Pancreas (tissue), 10 donors: ENCODE results near the gene APBB2. TPM values are rescaled to one million over a fixed set of nuclear protein-coding genes. Genes with fewer than 3 reads are reported as not detected.

ENCODE experiments used
- ATAC-seq, 4 donors: fragments of 200-7000 bp; cut with Tn5 transposase; one replicate each; pipeline versions ENCODE4 v1.8.0 to v1.9.1; 2020; ENCODE audit warnings: mild to moderate bottlenecking in 4 of 4, moderate library complexity in 4 of 4
- DNase-seq, 6 donors: peaks; one replicate each; pipeline ENCODE4 v3.0.0-alpha.2; 2020
- FAIRE-seq: peaks from 2 replicates; lab custom pipeline; 2012; peaks lifted over from hg19 to GRCh38; lab: Jason Lieb, UNC
- H3K27ac ChIP-seq, 4 donors: fragments of 200-600 bp; sonication (generic); 1 replicate in 3 of 4; 2 replicates in 1 of 4; pipeline versions ENCODE4 v1.5.0 to v1.8.0; 2020
- H3K27me3 ChIP-seq, 4 donors: fragments of 200-600 bp; one replicate each; pipeline ENCODE4 v1.8.0; 2021
- H3K36me3 ChIP-seq, 3 donors: fragments of 200-600 bp; sonication (generic) in 1 of 3; one replicate each; pipeline versions ENCODE4 v1.5.0 to v1.8.0; 2020 to 2021
- H3K4me1 ChIP-seq, 3 donors: fragments of 200-600 bp; one replicate each; pipeline ENCODE4 v1.8.0; 2021
- H3K4me3 ChIP-seq, 4 donors: fragments of 200-600 bp; sonication (generic) in 2 of 4; one replicate each; pipeline versions ENCODE4 v1.5.0 to v1.8.0; 2020 to 2021
- H3K9me3 ChIP-seq, 4 donors: fragments of 200-600 bp; one replicate each; pipeline ENCODE4 v1.8.0; 2021
- WGBS, 2 donors: extraction: QIAGEN DNeasy Blood & Tissue Kit; methylation state at CpG; one replicate each; pipeline ENCODE4 v1.1.7; 2013; 5-methylcytosine and 5-hydroxymethylcytosine counted together
- intact Hi-C, 3 donors: fragments of 100-400 bp; cut with DNase I; formaldehyde crosslinking; loops; one replicate each; pipeline versions ENCODE4 v1.11.1 to v1.14.2; 2022
- polyA plus RNA-seq, 2 donors: library from polyadenylated mRNA; stranded (reverse); fragments of 200-250 nt; gene quantifications; one replicate each; pipeline ENCODE4 v1.2.3, GENCODE V29; 2013
- total RNA-seq, 6 donors: library from RNA; stranded (reverse); fragmentation: NEBNext Ultra II Directional in 4 of 6; extraction: Animal tissue kit (Norgen Biotek cat#: 25700) in 4 of 6; gene quantifications; one replicate each; pipeline versions ENCODE4 v1.2.1 to v1.2.4, GENCODE V29; 2021 to 2023
- TF ChIP-seq, protein P1 (sequence below), 4 donors: fragments of 200-600 bp; sonication (generic) in 3 of 4; IDR thresholded peaks; one replicate each; pipeline versions ENCODE4 v1.5.0 to v1.8.0; 2021; ENCODE audit warnings: antibody characterized with exemption in 4 of 4
- donor health status: healthy with polysubstance abuse.
- donor health status: DM: no; HTN: no; CAD: no; lungs with moderate emphysema.
- donor health status: DM: no; HTN: no; CAD: no.
- donor health status: control.
- donor health status: control.
- donor health status: Bipolar disorder and iron deficiency.
- donor health status: DM: yes; HTN: yes; CAD: no.
- donor health status: DM: no; HTN: no; CAD: no.
- donor health status: DM: no; HTN: no; CAD: no.
- donor health status: DM: yes; HTN: yes; CAD: no.

APBB2 gene
- total and polyA plus RNA-seq, 8 donors: 9.1 to 21.6 (median 11.5) TPM

DNA sequence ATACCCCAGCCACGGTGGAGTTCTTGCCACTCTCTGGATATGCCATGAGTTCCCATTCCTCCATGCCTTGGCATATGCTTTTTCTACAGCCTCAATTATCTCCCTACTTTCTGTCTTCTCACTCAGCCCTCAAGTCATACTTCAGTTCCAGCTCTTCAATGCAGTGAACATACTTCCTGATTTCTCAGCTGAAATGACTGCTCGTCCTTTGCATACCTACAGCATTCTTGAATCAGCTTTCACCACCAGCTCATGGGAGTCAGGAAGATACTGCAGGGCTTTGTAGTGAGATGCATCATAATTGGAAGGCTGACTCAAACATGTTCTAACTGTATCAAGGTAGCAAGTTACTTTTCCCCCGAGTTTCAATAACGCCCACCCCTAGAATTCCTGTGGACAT, 118.4 kb downstream of the APBB2 start:
- intact Hi-C loops: no loop called here
- no peaks in the 10 kb centered on the region for H3K4me1 ChIP-seq
- TF ChIP-seq, protein P1, sequence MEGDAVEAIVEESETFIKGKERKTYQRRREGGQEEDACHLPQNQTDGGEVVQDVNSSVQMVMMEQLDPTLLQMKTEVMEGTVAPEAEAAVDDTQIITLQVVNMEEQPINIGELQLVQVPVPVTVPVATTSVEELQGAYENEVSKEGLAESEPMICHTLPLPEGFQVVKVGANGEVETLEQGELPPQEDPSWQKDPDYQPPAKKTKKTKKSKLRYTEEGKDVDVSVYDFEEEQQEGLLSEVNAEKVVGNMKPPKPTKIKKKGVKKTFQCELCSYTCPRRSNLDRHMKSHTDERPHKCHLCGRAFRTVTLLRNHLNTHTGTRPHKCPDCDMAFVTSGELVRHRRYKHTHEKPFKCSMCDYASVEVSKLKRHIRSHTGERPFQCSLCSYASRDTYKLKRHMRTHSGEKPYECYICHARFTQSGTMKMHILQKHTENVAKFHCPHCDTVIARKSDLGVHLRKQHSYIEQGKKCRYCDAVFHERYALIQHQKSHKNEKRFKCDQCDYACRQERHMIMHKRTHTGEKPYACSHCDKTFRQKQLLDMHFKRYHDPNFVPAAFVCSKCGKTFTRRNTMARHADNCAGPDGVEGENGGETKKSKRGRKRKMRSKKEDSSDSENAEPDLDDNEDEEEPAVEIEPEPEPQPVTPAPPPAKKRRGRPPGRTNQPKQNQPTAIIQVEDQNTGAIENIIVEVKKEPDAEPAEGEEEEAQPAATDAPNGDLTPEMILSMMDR (IDR thresholded peaks at IDR 0.05): no peak
- H3K36me3 ChIP-seq: no peaks in the 10 kb centered on the region
- no peak for FAIRE-seq
- no peak for ATAC-seq
- H3K27ac ChIP-seq: no peak overlapping the region
- WGBS, 2 donors: 90 to 92% methylated on average over 4 of the region's 4 CpGs
- no peaks in the 10 kb centered on the region for H3K9me3 ChIP-seq
- H3K27me3 ChIP-seq: no peaks in the 10 kb centered on the region
- no peak for DNase-seq
- no peak overlapping the region for H3K4me3 ChIP-seq

DNA sequence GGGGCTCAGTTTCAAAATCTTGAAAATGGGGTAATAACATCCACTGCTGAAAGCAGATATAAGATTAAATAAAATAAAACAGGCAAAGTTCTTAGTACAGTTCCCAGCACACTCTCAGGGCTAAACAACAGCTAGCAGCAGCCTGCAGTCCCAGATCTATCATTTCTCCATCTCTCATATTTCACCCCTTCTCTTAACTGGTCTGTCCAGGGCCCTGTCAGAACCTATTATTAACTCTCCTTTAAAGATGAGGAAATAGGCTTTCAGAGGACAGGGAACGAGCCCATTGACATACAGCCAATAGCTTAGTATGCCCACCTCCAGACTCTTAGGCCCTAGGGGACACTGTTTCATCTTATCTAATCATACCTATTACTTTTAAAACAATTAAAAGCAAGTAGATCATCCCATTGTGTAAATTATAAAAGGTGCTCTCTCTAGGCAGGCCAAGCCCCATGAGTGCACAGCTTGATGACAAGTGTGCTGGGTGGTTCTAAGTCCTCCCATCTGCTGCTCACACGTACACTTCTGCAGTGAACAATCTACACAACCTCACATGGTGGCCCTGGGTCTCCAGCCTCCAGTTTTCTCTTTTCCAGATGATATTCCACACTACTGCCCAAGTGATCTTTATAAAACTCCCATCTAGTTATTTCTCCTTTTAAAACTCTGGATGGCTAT, 119.0 kb downstream of the APBB2 start:
- no peak for FAIRE-seq
- 75 to 85% methylated on average over 2 of the region's 2 CpGs for WGBS, 2 donors
- TF ChIP-seq, protein P1 (IDR thresholded peaks at IDR 0.05): no peak

DNA sequence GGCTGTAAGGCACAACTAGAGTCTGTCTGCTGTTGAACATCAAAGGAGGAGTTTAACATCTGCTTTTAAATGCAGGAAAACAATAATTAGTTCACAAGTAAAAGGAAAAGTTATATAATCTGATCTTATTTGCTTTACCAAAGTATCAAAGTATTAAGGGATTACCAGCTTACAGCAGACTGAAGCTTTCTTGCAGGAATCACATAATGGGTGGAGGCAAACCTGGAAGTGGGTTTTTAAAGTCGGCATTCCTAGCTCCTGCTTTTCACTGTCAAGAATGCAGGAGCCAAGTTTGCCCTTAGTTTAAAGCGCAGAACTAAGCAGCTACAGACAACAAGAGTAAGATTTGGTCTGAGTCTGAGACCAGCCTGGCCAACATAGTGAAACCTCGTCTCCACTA, 122.2 kb downstream of the APBB2 start:
- no peak for FAIRE-seq
- Histone ChIP-seq H3K4me3 (no peak overlapping the region), H3K36me3 (no peaks in the 10 kb centered on the region), H3K27ac (no peak overlapping the region), H3K27me3 (no peaks in the 10 kb centered on the region), H3K9me3 (no peaks in the 10 kb centered on the region), H3K4me1 (no peaks in the 10 kb centered on the region)
- intact Hi-C loops: no loop called here
- ATAC-seq: no peak
- TF ChIP-seq, protein P1 (IDR thresholded peaks at IDR 0.05): no peak
- 86 to 88% methylated on average over 3 of the region's 3 CpGs for WGBS, 2 donors
- no peak for DNase-seq

More for the DNA sequence above, 119.0 kb downstream of the APBB2 start:
- intact Hi-C loops: no loop called here
- no peaks in the 10 kb centered on the region for H3K27me3 ChIP-seq
- DNase-seq (no peak), ATAC-seq (no peak)
- H3K36me3 ChIP-seq: no peaks in the 10 kb centered on the region
- H3K4me1 ChIP-seq: no peaks in the 10 kb centered on the region
- no peak overlapping the region for H3K4me3 ChIP-seq
- no peak overlapping the region for H3K27ac ChIP-seq
- no peaks in the 10 kb centered on the region for H3K9me3 ChIP-seq

DNA sequence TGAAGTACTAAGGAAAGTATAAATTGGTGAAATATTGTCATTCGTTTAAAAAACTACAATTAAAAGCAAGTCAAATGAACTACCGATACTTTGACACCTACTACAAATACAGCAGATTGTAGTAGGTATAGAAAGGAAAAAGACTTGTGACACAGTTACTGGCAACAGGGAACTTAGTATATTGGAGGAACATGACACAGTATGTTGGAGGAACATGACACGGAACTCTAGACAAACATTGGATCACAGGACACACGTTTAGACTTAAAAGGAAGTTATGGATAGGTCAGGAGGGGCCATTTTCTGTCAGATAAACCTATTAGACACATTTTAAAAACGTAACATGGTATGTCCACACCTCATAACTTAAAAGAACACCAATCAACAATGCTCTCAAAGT, 132.5 kb downstream of the APBB2 start:
- no peak for FAIRE-seq
- Histone ChIP-seq H3K4me3 (no peak overlapping the region), H3K9me3 (no peaks in the 10 kb centered on the region), H3K36me3 (no peaks in the 10 kb centered on the region), H3K27ac (no peak overlapping the region), H3K27me3 (no peaks in the 10 kb centered on the region), H3K4me1 (peaks cover 0 to 3% (median 0%) of the 10 kb centered on the region in 3 donors)
- 89 to 92% methylated on average over 5 of the region's 5 CpGs for WGBS, 2 donors
- intact Hi-C loops: no loop called here
- TF ChIP-seq, protein P1 (IDR thresholded peaks at IDR 0.05): no peak
- no peak for ATAC-seq
- no peak for DNase-seq

DNA sequence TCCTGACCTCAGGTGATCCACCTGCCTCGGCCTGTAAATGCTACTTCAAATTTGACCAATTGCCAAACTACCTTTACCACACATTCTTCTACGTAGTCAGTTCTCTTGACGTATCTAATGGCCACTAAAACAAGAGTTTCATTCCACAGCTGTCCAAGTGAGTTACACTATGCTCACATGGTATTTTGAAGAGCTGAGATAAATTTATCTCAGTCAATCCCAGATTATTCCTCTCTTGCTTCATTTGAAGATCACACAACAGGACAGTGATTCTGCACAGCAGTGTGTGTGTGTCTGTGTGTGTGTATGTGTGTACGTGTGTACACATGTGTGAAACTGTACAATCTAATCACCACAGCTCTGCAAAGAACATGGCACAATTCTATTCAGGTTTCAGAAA, 133.4 kb downstream of the APBB2 start:
- H3K27ac ChIP-seq: no peak overlapping the region
- intact Hi-C loops: no loop called here
- FAIRE-seq: no peak

More for the DNA sequence above, 133.4 kb downstream of the APBB2 start:
- Histone ChIP-seq H3K4me3 (no peak overlapping the region), H3K27me3 (no peaks in the 10 kb centered on the region), H3K4me1 (peaks cover 0 to 3% (median 0%) of the 10 kb centered on the region in 3 donors), H3K9me3 (no peaks in the 10 kb centered on the region), H3K36me3 (no peaks in the 10 kb centered on the region)
- TF ChIP-seq, protein P1 (IDR thresholded peaks at IDR 0.05): no peak
- WGBS, 2 donors: 88 to 92% methylated on average over 4 of the region's 4 CpGs
- DNase-seq: no peak
- ATAC-seq: no peak
